Retinal pigment epithelial cell (primary cell): ENCODE results near the gene TMTC1.
A peak's percentile ranks its signal among the peaks of the same experiment; 100 is the strongest.

Experiments
- DNase-seq: peaks from one replicate; pipeline ENCODE4 v3.0.0-alpha.2; 2010; ENCODE audit warnings: low read depth
- H3K4me3 ChIP-seq: 2 replicates; pipeline ENCODE4 v1.5.1; 2011; ENCODE audit warnings: mild to moderate bottlenecking, low read length, control low read depth, moderate library complexity
- CTCF ChIP-seq: conservative IDR thresholded peaks from 2 replicates; pipeline ENCODE4 v1.5.1; 2011; ENCODE audit warnings: low read depth, low read length, control low read depth, inconsistent platforms

The TMTC1 gene

GRCh38 chr12:29612912-29613311 lies 170.8 kb downstream of the TMTC1 start:
- DNase-seq: no peak
- no peak for TF ChIP-seq CTCF
- no peak overlapping the region for H3K4me3 ChIP-seq

GRCh38 chr12:29611906-29612305 lies 171.8 kb downstream of the TMTC1 start:
- no peak for TF ChIP-seq CTCF
- peak; percentile 66 for DNase-seq
- no peak overlapping the region for H3K4me3 ChIP-seq

- no peak overlapping the region for H3K4me3 ChIP-seq
- TF ChIP-seq CTCF: no peak
- no peak for DNase-seq
Measured at GRCh38 chr12:29610473-29611170, 173.1 kb downstream of the TMTC1 start.

- TF ChIP-seq CTCF: no peak
- no peak for DNase-seq
- no peak overlapping the region for H3K4me3 ChIP-seq
Measured at GRCh38 chr12:29609431-29610215, 174.1 kb downstream of the TMTC1 start.

GRCh38 chr12:29608581-29608980 lies 175.2 kb downstream of the TMTC1 start:
- DNase-seq: no peak
- TF ChIP-seq CTCF: no peak
- no peak overlapping the region for H3K4me3 ChIP-seq

- DNase-seq: no peak
- H3K4me3 ChIP-seq: no peak overlapping the region
- no peak for TF ChIP-seq CTCF
Measured at GRCh38 chr12:29599381-29599780, 184.4 kb downstream of the TMTC1 start.
